A549 (cell line): ENCODE results near the gene KRTAP16-1. TPM values are rescaled to one million over a fixed set of nuclear protein-coding genes. Genes with fewer than 3 reads are reported as not detected.

Experiments
- ATAC-seq, 2 experiments: fragments of 200-7000 bp in 1 of 2; fragments of >200 bp in 1 of 2; cut with Nextera tagmentation in 1 of 2; cut with Tn5 transposase in 1 of 2; 3 replicates each; pipeline versions ENCODE4 v1.8.0 to v1.9.1; 2018 to 2020; ENCODE audit warnings: mild to moderate bottlenecking in 1 of 2, moderate library complexity in 1 of 2
- CTCF ChIA-PET: fragments of 300-600 bp; sonication (Branson Sonifier 250); formaldehyde crosslinking; extraction: SDS; loops from one replicate; lab custom pipeline; 2021; ENCODE audit warnings: antibody characterized with exemption, inconsistent platforms; lab: Yijun Ruan, JAX
- POLR2A ChIA-PET: fragments of 350-600 bp; formaldehyde crosslinking; extraction: SDS; loops from one replicate; lab custom pipeline; 2021; ENCODE audit warnings: antibody characterized with exemption, inconsistent platforms; lab: Yijun Ruan, JAX
- DNase-seq, 2 experiments: peaks; one replicate each; pipeline versions ENCODE4 v3.0.0 to v3.0.0-alpha.2; 2011 to 2016; ENCODE audit warnings: low read depth in 1 of 2, low spot score in 1 of 2
- FAIRE-seq: peaks from 2 replicates; lab custom pipeline; 2011; peaks lifted over from hg19 to GRCh38; lab: Jason Lieb, UNC
- H3K27ac ChIP-seq, 2 experiments: fragments of >200 bp; sonication (Bioruptor Twin); formaldehyde crosslinking; 3 replicates each; pipeline ENCODE4 v1.5.1; 2016 to 2017
- H3K4me1 ChIP-seq: fragments of >200 bp; sonication (Bioruptor Twin); formaldehyde crosslinking; 3 replicates; pipeline ENCODE4 v1.6.1; 2016
- H3K4me2 ChIP-seq: fragments of >200 bp; sonication (Bioruptor Twin); formaldehyde crosslinking; 3 replicates; pipeline ENCODE4 v1.6.1; 2016
- H3K4me3 ChIP-seq: fragments of >200 bp; sonication (Bioruptor Twin); formaldehyde crosslinking; 3 replicates; pipeline ENCODE4 v1.5.1; 2016
- H3K9me3 ChIP-seq: fragments of >200 bp; sonication (Bioruptor Twin); formaldehyde crosslinking; 3 replicates; pipeline ENCODE4 v1.6.1; 2016
- BHLHE40 ChIP-seq: IDR thresholded peaks from 2 replicates; pipeline ENCODE4 v1.6.1; 2012; ENCODE audit warnings: low read depth, low read length, inconsistent platforms
- CHD2 ChIP-seq: fragments of 150-350 bp; IDR thresholded peaks from 2 replicates; pipeline ENCODE4 v1.6.1; 2014; ENCODE audit warnings: low read length; ENCODE audit not compliant: partially characterized antibody
- CHD4 ChIP-seq: fragments of 200-600 bp; sonication (generic); IDR thresholded peaks from 2 replicates; pipeline ENCODE4 v1.6.1; 2016; ENCODE audit warnings: antibody characterized with exemption, mild to moderate bottlenecking, borderline replicate concordance
- EHMT2 ChIP-seq: fragments of 200-600 bp; sonication (generic); IDR thresholded peaks from 2 replicates; pipeline ENCODE4 v1.6.1; 2016; ENCODE audit warnings: antibody characterized with exemption, low read depth, mild to moderate bottlenecking, moderate library complexity
- EP300 ChIP-seq, 2 experiments: fragments of >200 bp; sonication (Bioruptor Twin); formaldehyde crosslinking; IDR thresholded peaks; 2 replicates in 1 of 2; 3 replicates in 1 of 2; pipeline ENCODE4 v1.6.1; 2016 to 2017
- FOSL2 ChIP-seq, 2 experiments: fragments of 450-650 bp in 1 of 2; fragments of >200 bp in 1 of 2; sonication (Bioruptor Twin) in 1 of 2; formaldehyde crosslinking; IDR thresholded peaks; 2 replicates each; pipeline versions ENCODE4 v1.5.0 to v1.6.1; 2016 to 2020; ENCODE audit warnings: mild to moderate bottlenecking in 1 of 2, moderate library complexity in 1 of 2
- FOXS1 ChIP-seq: fragments of 250-450 bp; sonication (Bioruptor Pico); IDR thresholded peaks from 2 replicates; pipeline ENCODE4 v1.5.0; 2020; ENCODE audit warnings: mild to moderate bottlenecking, moderate library complexity
- GATA3 ChIP-seq: IDR thresholded peaks from 2 replicates; pipeline ENCODE4 v1.6.1; 2012; ENCODE audit warnings: borderline replicate concordance
- HES2 ChIP-seq: fragments of >200 bp; sonication (Bioruptor Twin); formaldehyde crosslinking; IDR thresholded peaks from 2 replicates; pipeline ENCODE4 v1.6.1; 2016
- HOXA7 ChIP-seq: fragments of 250-450 bp; sonication (Bioruptor Pico); IDR thresholded peaks from 2 replicates; pipeline ENCODE4 v1.5.0; 2020; ENCODE audit warnings: mild to moderate bottlenecking, moderate library complexity
- JUNB ChIP-seq: fragments of >200 bp; sonication (Bioruptor Twin); formaldehyde crosslinking; IDR thresholded peaks from 2 replicates; pipeline ENCODE4 v1.6.1; 2016
- KDM1A ChIP-seq: fragments of 200-600 bp; sonication (generic); IDR thresholded peaks from 2 replicates; pipeline ENCODE4 v1.6.1; 2016; ENCODE audit warnings: low read depth, mild to moderate bottlenecking
- KDM5A ChIP-seq: fragments of 200-600 bp; sonication (generic); IDR thresholded peaks from 2 replicates; pipeline ENCODE4 v1.6.1; 2016; ENCODE audit warnings: antibody characterized with exemption, mild to moderate bottlenecking
- MAFK ChIP-seq: fragments of 450-650 bp; IDR thresholded peaks from 2 replicates; pipeline ENCODE4 v1.6.1; 2014; ENCODE audit not compliant: partially characterized antibody
- MAX ChIP-seq: IDR thresholded peaks from 2 replicates; pipeline ENCODE4 v1.6.1; 2012
- RARB ChIP-seq: fragments of 250-450 bp; sonication (Bioruptor Pico); IDR thresholded peaks from 2 replicates; pipeline ENCODE4 v1.8.0; 2021; ENCODE audit warnings: mild to moderate bottlenecking, moderate library complexity
- RNF2 ChIP-seq: fragments of 200-600 bp; sonication (generic); IDR thresholded peaks from 2 replicates; pipeline ENCODE4 v1.6.1; 2016; ENCODE audit warnings: low read depth, mild to moderate bottlenecking, antibody characterized with exemption, moderate library complexity, borderline replicate concordance
- SREBF2 ChIP-seq: fragments of 450-650 bp; IDR thresholded peaks from 2 replicates; pipeline ENCODE4 v1.6.1; 2014; ENCODE audit warnings: mild to moderate bottlenecking, moderate library complexity
- TFCP2L1 ChIP-seq: fragments of 250-450 bp; sonication (Bioruptor Pico); IDR thresholded peaks from 2 replicates; pipeline ENCODE4 v1.5.0; 2021; ENCODE audit warnings: mild to moderate bottlenecking
- TP53 ChIP-seq: fragments of 250-450 bp; sonication (Bioruptor Pico); IDR thresholded peaks from 2 replicates; pipeline ENCODE4 v1.5.0; 2021; ENCODE audit warnings: mild to moderate bottlenecking, moderate library complexity
- ZC3H11A ChIP-seq: fragments of 450-650 bp; IDR thresholded peaks from 2 replicates; pipeline ENCODE4 v1.6.1; 2014; ENCODE audit warnings: antibody characterized with exemption, mild to moderate bottlenecking
- ZFP36 ChIP-seq: fragments of 450-650 bp; IDR thresholded peaks from 2 replicates; pipeline ENCODE4 v1.6.1; 2014; ENCODE audit warnings: borderline replicate concordance; ENCODE audit not compliant: partially characterized antibody
- WGBS: methylation state at CpG from one replicate; pipeline ENCODE4 v1.1.6; 2017; ENCODE audit errors: missing lambda C conversion rate; 5-methylcytosine and 5-hydroxymethylcytosine counted together
- polyA plus RNA-seq, 4 experiments: library from polyadenylated mRNA; depleted of rRNA in 3 of 4; stranded (reverse); fragments of >200 nt; fragmentation: RNase III in 1 of 4; extraction: RNeasy Plus Mini Kit Qiagen cat#74134 plus additional on column Dnase treatment in 1 of 4; gene quantifications; 2 replicates in 3 of 4; 3 replicates in 1 of 4; pipeline ENCODE4 v1.2.3, GENCODE V29; 2011 to 2017
- TF ChIP-seq, protein P1 (sequence below): fragments of 150-350 bp; IDR thresholded peaks from 2 replicates; pipeline ENCODE4 v1.6.1; 2014; ENCODE audit warnings: low read depth, mild to moderate bottlenecking, low read length
- TF ChIP-seq, protein P2 (sequence below): fragments of 250-450 bp; sonication (Bioruptor Pico); IDR thresholded peaks from 2 replicates; pipeline ENCODE4 v1.5.0; 2021; ENCODE audit warnings: mild to moderate bottlenecking, moderate library complexity, borderline replicate concordance

KRTAP16-1 gene
- polyA plus RNA-seq, 2 of the 4 experiments (the other 2 are of a cell fraction): not detected

- no peaks in the 10 kb centered on the region for H3K9me3 ChIP-seq
- TF ChIP-seq, protein P1, sequence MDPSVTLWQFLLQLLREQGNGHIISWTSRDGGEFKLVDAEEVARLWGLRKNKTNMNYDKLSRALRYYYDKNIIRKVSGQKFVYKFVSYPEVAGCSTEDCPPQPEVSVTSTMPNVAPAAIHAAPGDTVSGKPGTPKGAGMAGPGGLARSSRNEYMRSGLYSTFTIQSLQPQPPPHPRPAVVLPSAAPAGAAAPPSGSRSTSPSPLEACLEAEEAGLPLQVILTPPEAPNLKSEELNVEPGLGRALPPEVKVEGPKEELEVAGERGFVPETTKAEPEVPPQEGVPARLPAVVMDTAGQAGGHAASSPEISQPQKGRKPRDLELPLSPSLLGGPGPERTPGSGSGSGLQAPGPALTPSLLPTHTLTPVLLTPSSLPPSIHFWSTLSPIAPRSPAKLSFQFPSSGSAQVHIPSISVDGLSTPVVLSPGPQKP: no peak
- TF ChIP-seq HES2 (no peak), BHLHE40 (no peak), HOXA7 (CRISPR knock-in tag) (no peak), MAX (no peak), TFCP2L1 (CRISPR knock-in tag) (no peak), RARB (CRISPR knock-in tag) (no peak), FOSL2 (IDR thresholded peaks at IDR 0.05) (no peak), FOSL2 (CRISPR knock-in tag; IDR thresholded peaks at IDR 0.05) (no peak), KDM1A (no peak), CHD2 (no peak), EP300 (IDR thresholded peaks at IDR 0.05) (no peak), KDM5A (no peak), JUNB (no peak)
- DNase-seq (no peak), FAIRE-seq (no peak), ATAC-seq (no peak)
- no peak overlapping the region for H3K4me2 ChIP-seq
- H3K27ac ChIP-seq: no peak overlapping the region
- no peak overlapping the region for H3K4me3 ChIP-seq
- ChIA-PET CTCF (interaction anchor here (1.0 to 1.7 kb wide), 6 partner anchors 9 to 536 kb away, joined by 3 to 10 read pairs (median 4); no protein-coding TSS in a partner anchor), POLR2A (no interaction called here)
- 28% methylated on average over 2 of the region's 2 CpGs for WGBS
- no peaks in the 10 kb centered on the region for H3K4me1 ChIP-seq
Measured at GRCh38 chr17:41339571-41340172, 30.6 kb upstream of the KRTAP16-1 start.

- Histone ChIP-seq H3K4me2 (no peak overlapping the region), H3K27ac (no peak overlapping the region)
- WGBS: 65% methylated on average over 5 of the region's 5 CpGs
Measured at GRCh38 chr17:41338961-41339485, 29.9 kb upstream of the KRTAP16-1 start.

GRCh38 chr17:41335747-41336146 lies 26.6 kb upstream of the KRTAP16-1 start:
- FAIRE-seq: no peak
- DNase-seq: no peak
- ChIA-PET CTCF (interaction anchor here (1.0 to 2.8 kb wide), 2 partner anchors 213 to 327 kb away, joined by 7 to 8 read pairs; no protein-coding TSS in a partner anchor), POLR2A (no interaction called here)
- Histone ChIP-seq H3K4me2 (no peak overlapping the region), H3K4me1 (no peaks in the 10 kb centered on the region), H3K27ac (no peak overlapping the region), H3K4me3 (no peak overlapping the region), H3K9me3 (no peaks in the 10 kb centered on the region)
- WGBS: 94% methylated on average over 1 of the region's 1 CpG
- no peak for TF ChIP-seq KDM1A
- TF ChIP-seq, protein P2, sequence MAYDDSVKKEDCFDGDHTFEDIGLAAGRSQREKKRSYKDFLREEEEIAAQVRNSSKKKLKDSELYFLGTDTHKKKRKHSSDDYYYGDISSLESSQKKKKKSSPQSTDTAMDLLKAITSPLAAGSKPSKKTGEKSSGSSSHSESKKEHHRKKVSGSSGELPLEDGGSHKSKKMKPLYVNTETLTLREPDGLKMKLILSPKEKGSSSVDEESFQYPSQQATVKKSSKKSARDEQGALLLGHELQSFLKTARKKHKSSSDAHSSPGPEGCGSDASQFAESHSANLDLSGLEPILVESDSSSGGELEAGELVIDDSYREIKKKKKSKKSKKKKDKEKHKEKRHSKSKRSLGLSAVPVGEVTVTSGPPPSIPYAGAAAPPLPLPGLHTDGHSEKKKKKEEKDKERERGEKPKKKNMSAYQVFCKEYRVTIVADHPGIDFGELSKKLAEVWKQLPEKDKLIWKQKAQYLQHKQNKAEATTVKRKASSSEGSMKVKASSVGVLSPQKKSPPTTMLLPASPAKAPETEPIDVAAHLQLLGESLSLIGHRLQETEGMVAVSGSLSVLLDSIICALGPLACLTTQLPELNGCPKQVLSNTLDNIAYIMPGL (CRISPR knock-in tag): no peak
- no peak for TF ChIP-seq JUNB
- TF ChIP-seq BHLHE40: no peak
- TF ChIP-seq RARB (CRISPR knock-in tag): no peak
- no peak for TF ChIP-seq EHMT2
- TF ChIP-seq CHD4: no peak
- no peak for TF ChIP-seq TP53 (CRISPR knock-in tag)
- TF ChIP-seq FOXS1 (CRISPR knock-in tag): no peak
- TF ChIP-seq RNF2: no peak
- TF ChIP-seq ZC3H11A: no peak
- TF ChIP-seq TFCP2L1 (CRISPR knock-in tag): no peak
- no peak for TF ChIP-seq ZFP36
- no peak for TF ChIP-seq CHD2
- no peak for ATAC-seq

More at GRCh38 chr17:41338961-41339485, 29.9 kb upstream of the KRTAP16-1 start:
- H3K4me1 ChIP-seq: no peaks in the 10 kb centered on the region
- TF ChIP-seq SREBF2 (no peak), MAFK (peak; percentile 15), GATA3 (no peak)
- TF ChIP-seq, all 56 proteins: peak for 1
- CTCF ChIA-PET: interaction anchor here (0.7 to 1.6 kb wide), 7 partner anchors 9 to 535 kb away, joined by 3 to 7 read pairs (median 3); no protein-coding TSS in a partner anchor
- H3K4me3 ChIP-seq: no peak overlapping the region
- no peak for FAIRE-seq
- POLR2A ChIA-PET: no interaction called here
- H3K9me3 ChIP-seq: no peaks in the 10 kb centered on the region
- DNase-seq: no peak
- ATAC-seq: no peak
